ENCODE data around the gene ADAMTSL1.

ADAMTSL1 gene

GRCh38 chr9:18747595-18747994 lies 273.6 kb downstream of the ADAMTSL1 start (continued):
- TF ChIP-seq ZBTB10 (tag by site-specific recombination; IDR thresholded peaks at IDR 0.05) (no peak), ZNF19 (tag by site-specific recombination; IDR thresholded peaks at IDR 0.05; ENCODE audit: low read depth) (no peak), PRDM2 (tag by site-specific recombination; IDR thresholded peaks at IDR 0.05; ENCODE audit: borderline replicate concordance) (no peak), ZNF280C (tag by site-specific recombination; IDR thresholded peaks at IDR 0.05) (no peak), ZFP41 (tag by site-specific recombination; IDR thresholded peaks at IDR 0.05; ENCODE audit: borderline replicate concordance) (no peak), ZNF571 (tag by site-specific recombination; IDR thresholded peaks at IDR 0.05) (no peak), KLF7 (tag by site-specific recombination; IDR thresholded peaks at IDR 0.05; ENCODE audit: borderline replicate concordance) (no peak), ZSCAN5A (tag by site-specific recombination; IDR thresholded peaks at IDR 0.05) (no peak)

GRCh38 chr9:18748251-18748701 lies 274.3 kb downstream of the ADAMTSL1 start:
- Histone ChIP-seq H3K4me3 (ENCODE audit: low read depth, low read length) (no peak overlapping the region), H3K27ac (ENCODE audit: extremely low read depth, low read depth, low read length) (no peak overlapping the region), H3K9me3 (ENCODE audit: control insufficient read depth, insufficient read depth, low read depth, low read length) (no peaks in the 10 kb centered on the region), H3K4me1 (ENCODE audit: control insufficient read depth, insufficient read depth, low read length) (no peaks in the 10 kb centered on the region), H3K36me3 (ENCODE audit: control insufficient read depth in 2 of 2, insufficient read depth in 1 of 2, low read length in 2 of 2) (no peaks in the 10 kb centered on the region)
- ChIA-PET CTCF (interaction anchor here (0.6 to 1.4 kb wide), 2 partner anchors 24 to 306 kb away, joined by 3 read pairs; no protein-coding TSS in a partner anchor), POLR2A (no interaction called here)
- TF ChIP-seq SP2 (tag by site-specific recombination; IDR thresholded peaks at IDR 0.05), result no peak
- no peak for TF ChIP-seq ZNF169 (tag by site-specific recombination; IDR thresholded peaks at IDR 0.05)
- TF ChIP-seq ZNF211 (tag by site-specific recombination; IDR thresholded peaks at IDR 0.05; ENCODE audit: low read depth), result no peak
- TF ChIP-seq ZNF19 (tag by site-specific recombination; IDR thresholded peaks at IDR 0.05; ENCODE audit: low read depth), result no peak
- no peak for TF ChIP-seq ZNF660 (tag by site-specific recombination; IDR thresholded peaks at IDR 0.05)
- TF ChIP-seq ZNF239 (tag by site-specific recombination; IDR thresholded peaks at IDR 0.05), result no peak
- TF ChIP-seq ZNF37A (tag by site-specific recombination; IDR thresholded peaks at IDR 0.05), result no peak
- TF ChIP-seq HOXC10 (CRISPR knock-in tag; IDR thresholded peaks at IDR 0.05), result no peak
- no peak for TF ChIP-seq ZNF837 (tag by site-specific recombination; IDR thresholded peaks at IDR 0.05)
- no peak for TF ChIP-seq ZBTB11 (tag by site-specific recombination; conservative IDR thresholded peaks at IDR 0.05; ENCODE audit: low read depth)
